ENCODE measurements around the gene DKK3. TPM values are rescaled to one million over a fixed set of nuclear protein-coding genes. Genes with fewer than 3 reads are reported as not detected.

Gene DKK3
- polyA plus RNA-seq, 1 experiment: 1,276 TPM

DNA sequence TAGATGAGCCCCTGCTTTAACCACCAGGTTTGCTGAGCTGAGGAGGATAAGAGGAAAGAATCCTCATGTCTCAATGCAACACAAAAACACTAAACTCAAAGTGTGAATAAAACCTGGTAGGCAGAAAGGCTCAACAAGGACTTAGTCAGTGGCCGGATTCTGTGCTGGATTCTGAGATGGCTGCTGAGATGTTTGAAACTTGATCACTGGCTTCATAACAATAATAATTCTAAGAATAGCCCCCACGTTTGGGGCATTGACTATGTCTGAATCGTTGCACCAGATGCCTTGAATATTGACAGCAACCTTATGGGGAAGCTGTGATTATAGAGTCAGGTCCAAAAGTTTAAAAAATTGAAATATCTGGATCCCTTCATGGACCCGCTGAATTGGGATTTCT is 4.6 kb downstream of the DKK3 start:
- TF ChIP-seq CTCF (IDR thresholded peaks at IDR 0.05; ENCODE audit: insufficient read depth, low read depth, low read length): no peak
- Histone ChIP-seq H3K27me3 (ENCODE audit: control insufficient read depth, insufficient read depth, low read length) (no peaks in the 10 kb centered on the region), H3K36me3 (ENCODE audit: control insufficient read depth, insufficient read depth, low read length) (0 out of 2 replicates have a peak, but pooled peaks cover 4% of the 10 kb centered on the region), H3K4me3 (ENCODE audit: low read depth, low read length) (no peak overlapping the region)
- CTCF ChIA-PET: interaction anchor here (1.6 kb wide), 1 partner anchor 40 kb away, joined by 3 read pairs; no protein-coding TSS in a partner anchor
- POLR2A ChIA-PET: interaction anchor here (0.6 kb wide), 1 partner anchor 158 kb away, joined by 4 read pairs; no protein-coding TSS in a partner anchor
- no peak for DNase-seq (ENCODE audit: low read depth)

DNA sequence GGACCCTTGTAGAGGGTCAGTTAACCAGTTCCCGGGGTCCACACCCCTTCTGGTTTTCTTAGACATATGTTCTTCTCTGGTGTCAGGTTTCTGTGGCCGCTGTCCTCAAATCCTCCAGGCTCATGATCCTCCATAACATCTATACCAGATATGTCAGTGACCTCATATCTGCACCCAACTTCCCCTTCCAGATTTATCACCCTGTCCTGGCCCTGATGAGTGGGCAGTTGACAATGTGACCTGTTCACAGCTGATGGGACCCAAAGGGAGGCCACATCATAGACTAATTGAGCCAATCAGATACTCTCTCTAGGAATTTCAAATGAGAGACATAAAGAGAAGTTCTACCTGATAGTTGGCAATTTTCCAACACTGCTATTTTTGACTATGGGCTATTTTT is 5.1 kb downstream of the DKK3 start:
- DNase-seq (ENCODE audit: low read depth): no peak
- CTCF ChIA-PET: interaction anchor here (1.6 kb wide), 1 partner anchor 41 kb away, joined by 3 read pairs; no protein-coding TSS in a partner anchor
- no peak overlapping the region for H3K4me3 ChIP-seq (ENCODE audit: low read depth, low read length)
- no peaks in the 10 kb centered on the region for H3K27me3 ChIP-seq (ENCODE audit: control insufficient read depth, insufficient read depth, low read length)
- 0 out of 2 replicates have a peak, but pooled peaks cover 4% of the 10 kb centered on the region for H3K36me3 ChIP-seq (ENCODE audit: control insufficient read depth, insufficient read depth, low read length)
- no peak for TF ChIP-seq CTCF (IDR thresholded peaks at IDR 0.05; ENCODE audit: insufficient read depth, low read depth, low read length)
- POLR2A ChIA-PET: no interaction called here

DNA sequence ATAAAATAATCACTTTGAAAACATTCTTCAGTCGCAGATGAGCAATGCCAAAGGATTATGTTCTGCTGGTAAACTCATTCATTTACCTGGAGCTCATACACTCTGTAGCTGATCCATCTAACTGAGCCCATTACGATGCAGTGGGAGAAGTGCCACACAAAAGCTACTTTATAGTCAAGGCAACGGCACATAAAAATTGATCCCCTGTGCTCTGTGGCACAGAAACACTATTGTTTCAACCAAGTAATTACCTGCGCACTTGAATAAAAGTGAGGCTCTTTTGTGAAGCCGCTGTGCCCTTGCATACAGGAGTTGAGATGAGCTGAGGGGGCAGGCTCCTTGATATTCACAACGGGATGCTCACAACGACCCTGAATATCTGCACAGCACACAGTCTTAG is 7.2 kb downstream of the DKK3 start:
- CTCF ChIA-PET: no interaction called here
- Histone ChIP-seq H3K36me3 (ENCODE audit: control insufficient read depth, insufficient read depth, low read length) (peaks cover 8% of the 10 kb centered on the region), H3K27me3 (ENCODE audit: control insufficient read depth, insufficient read depth, low read length) (no peaks in the 10 kb centered on the region), H3K4me3 (ENCODE audit: low read depth, low read length) (no peak overlapping the region)
- no peak for TF ChIP-seq CTCF (IDR thresholded peaks at IDR 0.05; ENCODE audit: insufficient read depth, low read depth, low read length)
- POLR2A ChIA-PET: no interaction called here
- DNase-seq (ENCODE audit: low read depth): no peak

DNA sequence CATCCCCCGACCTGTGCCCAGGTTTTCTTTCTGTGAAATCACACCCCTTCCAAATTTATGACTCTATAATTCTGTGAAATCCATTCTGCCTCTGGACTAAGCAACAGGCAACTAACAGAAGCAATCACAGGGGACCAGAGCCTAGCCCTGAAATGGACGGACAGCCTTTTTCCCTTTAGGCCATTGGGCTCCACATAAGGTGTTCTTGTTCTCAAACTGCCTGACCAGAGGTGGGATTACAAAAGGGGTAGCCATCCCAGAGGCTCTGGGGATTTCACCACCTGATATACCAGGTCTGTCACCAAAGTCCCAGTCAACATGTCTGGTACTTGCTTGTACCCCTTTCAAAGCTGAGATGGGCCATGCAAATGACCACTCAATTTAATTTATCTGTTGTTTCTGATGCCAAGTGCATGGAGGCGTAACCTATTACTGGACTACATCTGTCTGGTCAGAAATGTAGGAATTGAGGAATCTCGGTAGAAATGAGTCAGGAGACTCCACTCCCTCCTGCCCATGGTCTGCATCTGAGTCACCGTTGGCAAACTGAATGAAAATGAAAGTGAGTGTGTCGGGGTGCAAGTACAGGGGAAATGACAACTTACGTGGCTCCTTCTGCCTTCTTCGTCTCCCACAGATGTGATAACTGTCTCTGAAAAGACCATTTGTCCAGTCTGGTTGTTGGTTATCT is 10.2 kb downstream of the DKK3 start:
- DNase-seq (ENCODE audit: low read depth): peak; percentile 73
- POLR2A ChIA-PET: no interaction called here
- Histone ChIP-seq H3K27me3 (ENCODE audit: control insufficient read depth, insufficient read depth, low read length) (no peaks in the 10 kb centered on the region), H3K4me3 (ENCODE audit: low read depth, low read length) (no peak overlapping the region), H3K36me3 (ENCODE audit: control insufficient read depth, insufficient read depth, low read length) (peaks cover 11% of the 10 kb centered on the region)
- TF ChIP-seq CTCF (IDR thresholded peaks at IDR 0.05; ENCODE audit: insufficient read depth, low read depth, low read length): no peak
- CTCF ChIA-PET: interaction anchor here (1.4 kb wide), 1 partner anchor 31 kb away, joined by 3 read pairs; no protein-coding TSS in a partner anchor

DNA sequence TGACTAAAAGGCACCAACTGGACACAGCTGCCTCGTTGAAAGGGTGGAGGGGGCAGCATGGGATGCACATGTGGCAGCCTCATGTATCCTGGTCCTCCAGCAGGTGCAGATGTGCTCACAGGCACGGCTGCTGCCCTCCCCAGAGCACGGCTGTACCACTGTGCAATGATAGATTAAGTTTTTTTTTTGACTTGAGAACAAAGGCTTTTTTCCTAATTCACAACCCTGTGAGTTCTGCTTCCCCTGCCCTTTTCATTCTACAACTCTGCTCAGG is 11.4 kb downstream of the DKK3 start:
- H3K4me3 ChIP-seq (ENCODE audit: low read depth, low read length): no peak overlapping the region
- H3K36me3 ChIP-seq (ENCODE audit: control insufficient read depth, insufficient read depth, low read length): peaks cover 9% of the 10 kb centered on the region
- no peak for TF ChIP-seq CTCF (IDR thresholded peaks at IDR 0.05; ENCODE audit: insufficient read depth, low read depth, low read length)
- ChIA-PET POLR2A (no interaction called here), CTCF (no interaction called here)
- H3K27me3 ChIP-seq (ENCODE audit: control insufficient read depth, insufficient read depth, low read length): no peaks in the 10 kb centered on the region
- DNase-seq (ENCODE audit: low read depth): no peak

Measured in BJ (cell line).